HL-60 (cell line): ENCODE results near the gene FSTL4.

Experiments
- POLR2AphosphoS5 ChIP-seq: IDR thresholded peaks from 2 replicates; pipeline ENCODE4 v1.6.1; 2012; ENCODE audit warnings: low read depth
- TF ChIP-seq, protein P1 (sequence below): IDR thresholded peaks from one replicate; pipeline ENCODE4 v1.5.1; 2011; ENCODE audit warnings: low read length, control low read depth, inconsistent platforms; ENCODE audit not compliant: insufficient read depth
- TF ChIP-seq, protein P2 (sequence below): IDR thresholded peaks from 2 replicates; pipeline ENCODE4 v1.6.1; 2012; ENCODE audit warnings: low read depth; ENCODE audit not compliant: insufficient replicate concordance

GRCh38 chr5:133247881-133248624 lies 364.3 kb downstream of the FSTL4 start:
- TF ChIP-seq, protein P1, sequence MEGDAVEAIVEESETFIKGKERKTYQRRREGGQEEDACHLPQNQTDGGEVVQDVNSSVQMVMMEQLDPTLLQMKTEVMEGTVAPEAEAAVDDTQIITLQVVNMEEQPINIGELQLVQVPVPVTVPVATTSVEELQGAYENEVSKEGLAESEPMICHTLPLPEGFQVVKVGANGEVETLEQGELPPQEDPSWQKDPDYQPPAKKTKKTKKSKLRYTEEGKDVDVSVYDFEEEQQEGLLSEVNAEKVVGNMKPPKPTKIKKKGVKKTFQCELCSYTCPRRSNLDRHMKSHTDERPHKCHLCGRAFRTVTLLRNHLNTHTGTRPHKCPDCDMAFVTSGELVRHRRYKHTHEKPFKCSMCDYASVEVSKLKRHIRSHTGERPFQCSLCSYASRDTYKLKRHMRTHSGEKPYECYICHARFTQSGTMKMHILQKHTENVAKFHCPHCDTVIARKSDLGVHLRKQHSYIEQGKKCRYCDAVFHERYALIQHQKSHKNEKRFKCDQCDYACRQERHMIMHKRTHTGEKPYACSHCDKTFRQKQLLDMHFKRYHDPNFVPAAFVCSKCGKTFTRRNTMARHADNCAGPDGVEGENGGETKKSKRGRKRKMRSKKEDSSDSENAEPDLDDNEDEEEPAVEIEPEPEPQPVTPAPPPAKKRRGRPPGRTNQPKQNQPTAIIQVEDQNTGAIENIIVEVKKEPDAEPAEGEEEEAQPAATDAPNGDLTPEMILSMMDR = no peak
- TF ChIP-seq, protein P2, sequence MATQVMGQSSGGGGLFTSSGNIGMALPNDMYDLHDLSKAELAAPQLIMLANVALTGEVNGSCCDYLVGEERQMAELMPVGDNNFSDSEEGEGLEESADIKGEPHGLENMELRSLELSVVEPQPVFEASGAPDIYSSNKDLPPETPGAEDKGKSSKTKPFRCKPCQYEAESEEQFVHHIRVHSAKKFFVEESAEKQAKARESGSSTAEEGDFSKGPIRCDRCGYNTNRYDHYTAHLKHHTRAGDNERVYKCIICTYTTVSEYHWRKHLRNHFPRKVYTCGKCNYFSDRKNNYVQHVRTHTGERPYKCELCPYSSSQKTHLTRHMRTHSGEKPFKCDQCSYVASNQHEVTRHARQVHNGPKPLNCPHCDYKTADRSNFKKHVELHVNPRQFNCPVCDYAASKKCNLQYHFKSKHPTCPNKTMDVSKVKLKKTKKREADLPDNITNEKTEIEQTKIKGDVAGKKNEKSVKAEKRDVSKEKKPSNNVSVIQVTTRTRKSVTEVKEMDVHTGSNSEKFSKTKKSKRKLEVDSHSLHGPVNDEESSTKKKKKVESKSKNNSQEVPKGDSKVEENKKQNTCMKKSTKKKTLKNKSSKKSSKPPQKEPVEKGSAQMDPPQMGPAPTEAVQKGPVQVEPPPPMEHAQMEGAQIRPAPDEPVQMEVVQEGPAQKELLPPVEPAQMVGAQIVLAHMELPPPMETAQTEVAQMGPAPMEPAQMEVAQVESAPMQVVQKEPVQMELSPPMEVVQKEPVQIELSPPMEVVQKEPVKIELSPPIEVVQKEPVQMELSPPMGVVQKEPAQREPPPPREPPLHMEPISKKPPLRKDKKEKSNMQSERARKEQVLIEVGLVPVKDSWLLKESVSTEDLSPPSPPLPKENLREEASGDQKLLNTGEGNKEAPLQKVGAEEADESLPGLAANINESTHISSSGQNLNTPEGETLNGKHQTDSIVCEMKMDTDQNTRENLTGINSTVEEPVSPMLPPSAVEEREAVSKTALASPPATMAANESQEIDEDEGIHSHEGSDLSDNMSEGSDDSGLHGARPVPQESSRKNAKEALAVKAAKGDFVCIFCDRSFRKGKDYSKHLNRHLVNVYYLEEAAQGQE = no peak
- no peak for TF ChIP-seq POLR2AphosphoS5
